Progenitor cell of endocrine pancreas (in vitro differentiated cells): ENCODE data around the gene FXN. TPM values are rescaled to one million over a fixed set of nuclear protein-coding genes. Genes with fewer than 3 reads are reported as not detected.
"Not testable (repeated sequence)": the region's sequence is repeated elsewhere in the genome, so short reads cannot be mapped to it uniquely, and the experiment has no call there.

Experiments used
- DNase-seq: peaks from one replicate; pipeline ENCODE4 v3.0.0; 2021; ENCODE audit warnings: low spot score; ENCODE audit not compliant: unreplicated experiment
- H3K27ac Mint-ChIP-seq: 2 replicates; pipeline ENCODE4 v1.8.0; 2021; ENCODE audit warnings: mild to moderate bottlenecking, moderate library complexity, mixed read lengths
- H3K27me3 Mint-ChIP-seq: 2 replicates; pipeline ENCODE4 v1.8.0; 2021; ENCODE audit warnings: mixed read lengths
- H3K36me3 Mint-ChIP-seq: 2 replicates; pipeline ENCODE4 v1.8.0; 2022; ENCODE audit warnings: mixed read lengths; ENCODE audit not compliant: insufficient read depth
- H3K4me1 Mint-ChIP-seq: 2 replicates; pipeline ENCODE4 v1.8.0; 2021; ENCODE audit warnings: low read depth, mixed read lengths
- H3K4me3 Mint-ChIP-seq: 2 replicates; pipeline ENCODE4 v1.8.0; 2021; ENCODE audit warnings: low read depth, mild to moderate bottlenecking, moderate library complexity, mixed read lengths
- H3K9me3 Mint-ChIP-seq: 2 replicates; pipeline ENCODE4 v1.8.0; 2021; ENCODE audit warnings: low read depth, mixed read lengths
- CTCF ChIP-seq: fragments of 200-600 bp; sonication (generic); IDR thresholded peaks from one replicate; pipeline ENCODE4 v1.5.0; 2021; ENCODE audit warnings: antibody characterized with exemption, mild to moderate bottlenecking; ENCODE audit not compliant: unreplicated experiment
- total RNA-seq: library from RNA; stranded (reverse); gene quantifications from 2 replicates; pipeline ENCODE4 v1.2.1, GENCODE V29; 2021

The FXN gene
- total RNA-seq, 1 donor from 2014 or later: 25.7 TPM

GRCh38 chr9:69109152-69109551, 73.6 kb downstream of the FXN start:
- Mint-ChIP-seq H3K36me3 (peaks cover 1% of the 10 kb centered on the region), H3K27me3 (no peaks in the 10 kb centered on the region), H3K4me1 (peaks cover 10% of the 10 kb centered on the region), H3K27ac (no peak overlapping the region), H3K9me3 (peaks cover 3% of the 10 kb centered on the region), H3K4me3 (no peak overlapping the region)
- no peak for DNase-seq
- TF ChIP-seq CTCF: no peak

- H3K4me1 Mint-ChIP-seq, H3K4me3 Mint-ChIP-seq, DNase-seq, H3K27ac Mint-ChIP-seq, H3K36me3 Mint-ChIP-seq, H3K9me3 Mint-ChIP-seq, H3K27me3 Mint-ChIP-seq: not testable (repeated sequence)
- TF ChIP-seq CTCF: peak; percentile 8
Measured at GRCh38 chr9:69112646-69113045, 77.1 kb downstream of the FXN start.

- Mint-ChIP-seq H3K9me3 (peaks cover 3% of the 10 kb centered on the region), H3K36me3 (peaks cover 5% of the 10 kb centered on the region), H3K4me1 (peaks cover 20% of the 10 kb centered on the region), H3K4me3 (no peak overlapping the region), H3K27me3 (no peaks in the 10 kb centered on the region), H3K27ac (no peak overlapping the region)
- no peak for DNase-seq
- TF ChIP-seq CTCF: no peak
Measured at GRCh38 chr9:69115621-69116020, 80.1 kb downstream of the FXN start.

- Mint-ChIP-seq H3K9me3 (no peaks in the 10 kb centered on the region), H3K4me1 (peaks cover 18% of the 10 kb centered on the region), H3K27me3 (no peaks in the 10 kb centered on the region), H3K27ac (peak overlapping the region; percentile 78), H3K4me3 (no peak overlapping the region), H3K36me3 (peaks cover 4% of the 10 kb centered on the region)
- DNase-seq: no peak
- TF ChIP-seq CTCF: no peak
Measured at GRCh38 chr9:69118656-69119055, 83.1 kb downstream of the FXN start.

GRCh38 chr9:69120380-69121154, 85.0 kb downstream of the FXN start:
- Mint-ChIP-seq H3K4me1 (peaks cover 18% of the 10 kb centered on the region), H3K27ac (peak overlapping the region; percentile 100), H3K36me3 (peaks cover 4% of the 10 kb centered on the region), H3K4me3 (peak overlapping the region; percentile 84), H3K9me3 (no peaks in the 10 kb centered on the region), H3K27me3 (no peaks in the 10 kb centered on the region)
- TF ChIP-seq CTCF: no peak
- peak; percentile 82 for DNase-seq
